NT2/D1 (cell line): Measurements from ENCODE around the gene USP44.

ENCODE experiments used
- SUZ12 ChIP-seq: IDR thresholded peaks from 2 replicates; pipeline ENCODE4 v1.6.1; 2011; ENCODE audit not compliant: insufficient read length, insufficient read depth; ENCODE audit errors: extremely low read depth
- YY1 ChIP-seq: IDR thresholded peaks from 2 replicates; pipeline ENCODE4 v1.6.1; 2011; ENCODE audit not compliant: insufficient read length, insufficient read depth
- ZNF274 ChIP-seq: IDR thresholded peaks from 2 replicates; pipeline ENCODE4 v1.6.1; 2011; ENCODE audit warnings: mild to moderate bottlenecking, low read depth, low read length

DNA sequence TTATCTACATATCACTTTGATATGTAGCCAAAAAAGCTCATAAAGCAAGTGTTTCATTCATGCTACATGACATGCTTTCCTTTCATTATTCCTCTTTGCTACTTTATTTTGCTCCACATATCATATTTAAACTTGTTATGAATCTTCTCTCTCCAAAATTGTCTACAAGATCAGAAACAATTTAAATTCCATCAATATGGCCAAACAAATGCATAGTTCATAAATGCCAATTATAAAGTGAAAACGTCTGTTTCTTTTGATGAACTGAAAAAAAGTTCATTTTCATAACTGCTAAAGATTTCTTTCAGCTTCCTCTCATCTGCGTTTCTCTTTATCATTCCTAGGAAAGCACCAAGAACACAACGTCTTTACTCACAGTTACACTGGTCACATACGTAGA lies 22.8 kb downstream of the USP44 start:
- no peak for TF ChIP-seq YY1
- TF ChIP-seq ZNF274 = no peak
- no peak for TF ChIP-seq SUZ12
